ENCODE results near the gene FLT3. TPM values are rescaled to one million over a fixed set of nuclear protein-coding genes. Genes with fewer than 3 reads are reported as not detected.
"Not testable (repeated sequence)": the region's sequence is repeated elsewhere in the genome, so short reads cannot be mapped to it uniquely, and the experiment has no call there.

Gene FLT3
- total RNA-seq, 1 donor from 2014 or later = not detected

GRCh38 chr13:28010046-28010445 is 90.3 kb downstream of the FLT3 start:
- TF ChIP-seq, protein P1, sequence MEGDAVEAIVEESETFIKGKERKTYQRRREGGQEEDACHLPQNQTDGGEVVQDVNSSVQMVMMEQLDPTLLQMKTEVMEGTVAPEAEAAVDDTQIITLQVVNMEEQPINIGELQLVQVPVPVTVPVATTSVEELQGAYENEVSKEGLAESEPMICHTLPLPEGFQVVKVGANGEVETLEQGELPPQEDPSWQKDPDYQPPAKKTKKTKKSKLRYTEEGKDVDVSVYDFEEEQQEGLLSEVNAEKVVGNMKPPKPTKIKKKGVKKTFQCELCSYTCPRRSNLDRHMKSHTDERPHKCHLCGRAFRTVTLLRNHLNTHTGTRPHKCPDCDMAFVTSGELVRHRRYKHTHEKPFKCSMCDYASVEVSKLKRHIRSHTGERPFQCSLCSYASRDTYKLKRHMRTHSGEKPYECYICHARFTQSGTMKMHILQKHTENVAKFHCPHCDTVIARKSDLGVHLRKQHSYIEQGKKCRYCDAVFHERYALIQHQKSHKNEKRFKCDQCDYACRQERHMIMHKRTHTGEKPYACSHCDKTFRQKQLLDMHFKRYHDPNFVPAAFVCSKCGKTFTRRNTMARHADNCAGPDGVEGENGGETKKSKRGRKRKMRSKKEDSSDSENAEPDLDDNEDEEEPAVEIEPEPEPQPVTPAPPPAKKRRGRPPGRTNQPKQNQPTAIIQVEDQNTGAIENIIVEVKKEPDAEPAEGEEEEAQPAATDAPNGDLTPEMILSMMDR (IDR thresholded peaks at IDR 0.05; ENCODE audit: unreplicated experiment) = no peak
- Mint-ChIP-seq H3K27me3 (ENCODE audit: unreplicated experiment) (peaks cover 2% of the 10 kb centered on the region), H3K36me3 (ENCODE audit: low read depth, unreplicated experiment) (no peaks in the 10 kb centered on the region), H3K27ac (ENCODE audit: unreplicated experiment) (no peak overlapping the region), H3K4me3 (ENCODE audit: unreplicated experiment) (no peak overlapping the region), H3K4me1 (ENCODE audit: unreplicated experiment) (peaks cover 2% of the 10 kb centered on the region), H3K9me3 (ENCODE audit: unreplicated experiment) (no peaks in the 10 kb centered on the region)
- no peak for DNase-seq (ENCODE audit: low spot score)

GRCh38 chr13:28005016-28005415 is 95.4 kb downstream of the FLT3 start:
- not testable (repeated sequence) for H3K27me3 Mint-ChIP-seq (ENCODE audit: unreplicated experiment); H3K9me3 Mint-ChIP-seq (ENCODE audit: unreplicated experiment); H3K4me1 Mint-ChIP-seq (ENCODE audit: unreplicated experiment); H3K27ac Mint-ChIP-seq (ENCODE audit: unreplicated experiment); DNase-seq (ENCODE audit: low spot score); H3K36me3 Mint-ChIP-seq (ENCODE audit: low read depth, unreplicated experiment); H3K4me3 Mint-ChIP-seq (ENCODE audit: unreplicated experiment)

- Mint-ChIP-seq H3K27ac (ENCODE audit: unreplicated experiment) (no peak overlapping the region), H3K27me3 (ENCODE audit: unreplicated experiment) (peaks cover 1% of the 10 kb centered on the region), H3K36me3 (ENCODE audit: low read depth, unreplicated experiment) (no peaks in the 10 kb centered on the region), H3K4me3 (ENCODE audit: unreplicated experiment) (no peak overlapping the region), H3K4me1 (ENCODE audit: unreplicated experiment) (peaks cover 5% of the 10 kb centered on the region), H3K9me3 (ENCODE audit: unreplicated experiment) (no peaks in the 10 kb centered on the region)
- no peak for DNase-seq (ENCODE audit: low spot score)
- TF ChIP-seq, protein P1 (IDR thresholded peaks at IDR 0.05; ENCODE audit: unreplicated experiment) = no peak
These were observed 97.3 kb downstream of the FLT3 start for GRCh38 chr13:28002886-28003698.

- no peak for DNase-seq (ENCODE audit: low spot score)
- no peaks in the 10 kb centered on the region for H3K9me3 Mint-ChIP-seq (ENCODE audit: unreplicated experiment)
- no peak overlapping the region for H3K4me3 Mint-ChIP-seq (ENCODE audit: unreplicated experiment)
- H3K4me1 Mint-ChIP-seq (ENCODE audit: unreplicated experiment) = peaks cover 5% of the 10 kb centered on the region
- no peak overlapping the region for H3K27ac Mint-ChIP-seq (ENCODE audit: unreplicated experiment)
- no peaks in the 10 kb centered on the region for H3K36me3 Mint-ChIP-seq (ENCODE audit: low read depth, unreplicated experiment)
- TF ChIP-seq, protein P1 (IDR thresholded peaks at IDR 0.05; ENCODE audit: unreplicated experiment) = no peak
- H3K27me3 Mint-ChIP-seq (ENCODE audit: unreplicated experiment) = peaks cover 1% of the 10 kb centered on the region
These were observed 98.4 kb downstream of the FLT3 start for GRCh38 chr13:28001837-28002473.

GRCh38 chr13:28001049-28001448 is 99.3 kb downstream of the FLT3 start:
- TF ChIP-seq, protein P1 (IDR thresholded peaks at IDR 0.05; ENCODE audit: unreplicated experiment) = no peak
- Mint-ChIP-seq H3K27me3 (ENCODE audit: unreplicated experiment) (peaks cover 1% of the 10 kb centered on the region), H3K9me3 (ENCODE audit: unreplicated experiment) (no peaks in the 10 kb centered on the region), H3K4me1 (ENCODE audit: unreplicated experiment) (peaks cover 5% of the 10 kb centered on the region), H3K4me3 (ENCODE audit: unreplicated experiment) (no peak overlapping the region), H3K36me3 (ENCODE audit: low read depth, unreplicated experiment) (no peaks in the 10 kb centered on the region), H3K27ac (ENCODE audit: unreplicated experiment) (no peak overlapping the region)
- DNase-seq (ENCODE audit: low spot score) = no peak

Data from endothelial cell (in vitro differentiated cells).